BE2C (cell line): ENCODE data around the gene ABHD16B.

ENCODE experiments used
- DNase-seq: peaks from one replicate; pipeline ENCODE4 v3.0.0-alpha.2; 2020
- H3K27me3 ChIP-seq: fragments of 250-450 bp; sonication (Bioruptor Pico); 2 replicates; pipeline ENCODE4 v1.5.1; 2020; ENCODE audit warnings: mild to moderate bottlenecking
- H3K36me3 ChIP-seq: fragments of 250-450 bp; sonication (Bioruptor Pico); 2 replicates; pipeline ENCODE4 v1.5.1; 2020; ENCODE audit warnings: mild to moderate bottlenecking
- H3K4me1 ChIP-seq: fragments of 250-450 bp; sonication (Bioruptor Pico); 2 replicates; pipeline ENCODE4 v1.5.1; 2020
- H3K4me3 ChIP-seq: 2 replicates; pipeline ENCODE4 v1.5.1; 2011; ENCODE audit warnings: low read depth, low read length
- H3K9me3 ChIP-seq: fragments of 250-450 bp; sonication (Bioruptor Pico); 2 replicates; pipeline ENCODE4 v1.5.1; 2020
- TF ChIP-seq, protein P1 (sequence below): IDR thresholded peaks from 2 replicates; pipeline ENCODE4 v1.5.1; 2012; ENCODE audit warnings: mild to moderate bottlenecking, low read depth, low read length

The ABHD16B gene

GRCh38 chr20:63856098-63856511 lies 5.2 kb upstream of the ABHD16B start:
- no peaks in the 10 kb centered on the region for H3K27me3 ChIP-seq
- no peaks in the 10 kb centered on the region for H3K9me3 ChIP-seq
- no peak overlapping the region for H3K4me3 ChIP-seq
- no peak for DNase-seq
- peaks cover 22% of the 10 kb centered on the region for H3K4me1 ChIP-seq
- TF ChIP-seq, protein P1, sequence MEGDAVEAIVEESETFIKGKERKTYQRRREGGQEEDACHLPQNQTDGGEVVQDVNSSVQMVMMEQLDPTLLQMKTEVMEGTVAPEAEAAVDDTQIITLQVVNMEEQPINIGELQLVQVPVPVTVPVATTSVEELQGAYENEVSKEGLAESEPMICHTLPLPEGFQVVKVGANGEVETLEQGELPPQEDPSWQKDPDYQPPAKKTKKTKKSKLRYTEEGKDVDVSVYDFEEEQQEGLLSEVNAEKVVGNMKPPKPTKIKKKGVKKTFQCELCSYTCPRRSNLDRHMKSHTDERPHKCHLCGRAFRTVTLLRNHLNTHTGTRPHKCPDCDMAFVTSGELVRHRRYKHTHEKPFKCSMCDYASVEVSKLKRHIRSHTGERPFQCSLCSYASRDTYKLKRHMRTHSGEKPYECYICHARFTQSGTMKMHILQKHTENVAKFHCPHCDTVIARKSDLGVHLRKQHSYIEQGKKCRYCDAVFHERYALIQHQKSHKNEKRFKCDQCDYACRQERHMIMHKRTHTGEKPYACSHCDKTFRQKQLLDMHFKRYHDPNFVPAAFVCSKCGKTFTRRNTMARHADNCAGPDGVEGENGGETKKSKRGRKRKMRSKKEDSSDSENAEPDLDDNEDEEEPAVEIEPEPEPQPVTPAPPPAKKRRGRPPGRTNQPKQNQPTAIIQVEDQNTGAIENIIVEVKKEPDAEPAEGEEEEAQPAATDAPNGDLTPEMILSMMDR = no peak
- H3K36me3 ChIP-seq = no peaks in the 10 kb centered on the region

GRCh38 chr20:63857764-63858392 lies 3.4 kb upstream of the ABHD16B start:
- peaks cover 22% of the 10 kb centered on the region for H3K4me1 ChIP-seq
- H3K9me3 ChIP-seq = no peaks in the 10 kb centered on the region
- no peaks in the 10 kb centered on the region for H3K36me3 ChIP-seq
- DNase-seq = no peak
- H3K4me3 ChIP-seq = no peak overlapping the region
- TF ChIP-seq, protein P1 = no peak
- no peaks in the 10 kb centered on the region for H3K27me3 ChIP-seq

- Histone ChIP-seq H3K4me1 (peaks cover 22% of the 10 kb centered on the region), H3K4me3 (peak overlapping the region; percentile 1), H3K36me3 (no peaks in the 10 kb centered on the region), H3K9me3 (no peaks in the 10 kb centered on the region), H3K27me3 (no peaks in the 10 kb centered on the region)
- DNase-seq = peak; percentile 58
- TF ChIP-seq, protein P1 = peak; percentile 54
Measured at GRCh38 chr20:63858393-63859165, 2.7 kb upstream of the ABHD16B start.

DNA sequence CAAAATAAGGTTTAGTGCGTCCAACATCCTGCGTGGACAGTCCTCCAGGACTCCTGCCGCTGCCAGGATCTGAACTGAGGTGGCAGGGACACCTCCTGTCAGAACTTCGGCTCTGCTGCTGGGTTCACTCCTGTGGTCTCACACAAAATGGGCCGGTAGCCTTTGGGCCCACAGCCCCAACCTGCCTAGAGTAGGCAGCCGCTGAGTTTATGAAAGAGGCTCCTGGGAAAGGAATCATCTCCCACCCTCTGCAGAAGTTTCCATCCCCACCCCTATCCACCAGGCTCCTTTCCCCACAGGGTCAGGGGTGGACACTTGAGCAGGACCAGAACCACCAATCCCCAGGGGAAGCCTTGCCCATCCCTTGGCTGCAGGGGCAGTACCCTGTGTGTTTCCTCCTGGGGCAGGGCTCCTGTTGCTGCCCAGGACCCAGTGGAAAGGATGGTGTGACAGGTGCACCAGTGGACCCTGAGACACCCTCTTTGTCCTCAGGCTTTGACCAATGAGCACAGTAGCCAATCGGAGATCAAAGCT lies 2.1 kb upstream of the ABHD16B start:
- Histone ChIP-seq H3K27me3 (no peaks in the 10 kb centered on the region), H3K36me3 (no peaks in the 10 kb centered on the region), H3K9me3 (no peaks in the 10 kb centered on the region), H3K4me1 (peaks cover 21% of the 10 kb centered on the region), H3K4me3 (no peak overlapping the region; the same call in 1 of the 2 replicates)
- DNase-seq = no peak
- TF ChIP-seq, protein P1 = no peak

- TF ChIP-seq, protein P1 = no peak
- Histone ChIP-seq H3K4me3 (no peak overlapping the region), H3K4me1 (peaks cover 9% of the 10 kb centered on the region), H3K27me3 (no peaks in the 10 kb centered on the region), H3K36me3 (no peaks in the 10 kb centered on the region), H3K9me3 (no peaks in the 10 kb centered on the region)
- no peak for DNase-seq
Measured at GRCh38 chr20:63860325-63861051, 810 bp upstream of the ABHD16B start.
